ENCODE results near the gene ARMCX5.

Gene ARMCX5

DNA sequence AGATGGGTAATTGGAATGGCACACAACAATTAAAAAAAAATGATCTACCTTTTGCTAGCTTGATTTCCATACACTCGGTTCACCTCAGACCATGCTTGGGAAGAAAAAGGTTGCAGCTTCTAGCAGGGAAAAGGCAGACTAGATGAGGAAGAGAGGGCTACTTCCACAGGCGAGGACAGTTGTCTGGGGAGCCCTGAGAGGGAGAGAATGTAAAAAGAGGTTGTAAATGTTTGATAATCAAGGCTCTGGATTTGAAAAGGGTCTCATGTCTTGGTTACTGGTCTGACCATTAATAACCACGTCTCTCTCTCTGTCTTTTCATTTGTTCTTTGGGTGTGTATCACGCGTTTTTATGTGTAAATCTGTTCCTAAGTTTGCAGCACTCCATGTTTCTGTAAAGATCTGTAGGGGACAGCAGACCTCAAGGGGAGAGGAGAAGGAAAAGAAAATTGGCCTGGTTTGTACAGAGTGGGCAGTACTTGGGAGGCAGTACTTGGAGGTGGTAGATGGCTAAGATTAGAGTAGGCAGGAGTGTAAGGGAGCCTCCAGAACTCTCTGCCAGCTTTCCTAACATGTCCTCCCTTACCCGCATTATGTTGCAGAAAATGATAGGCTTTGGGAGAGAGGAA lies 750 bp downstream of the ARMCX5 start:
- DNase-seq (ENCODE audit: extremely low read depth, insufficient read length), result no peak
- Histone ChIP-seq H3K27me3 (replicated peaks; ENCODE audit: control insufficient read depth, insufficient read depth, low read length) (no peaks in the 10 kb centered on the region), H3K4me3 (replicated peaks; ENCODE audit: low read depth, low read length) (peak overlapping the region; percentile 61), H3K36me3 (ENCODE audit: control insufficient read depth, insufficient read depth, low read length) (no peaks in the 10 kb centered on the region)
- TF ChIP-seq, protein P1, sequence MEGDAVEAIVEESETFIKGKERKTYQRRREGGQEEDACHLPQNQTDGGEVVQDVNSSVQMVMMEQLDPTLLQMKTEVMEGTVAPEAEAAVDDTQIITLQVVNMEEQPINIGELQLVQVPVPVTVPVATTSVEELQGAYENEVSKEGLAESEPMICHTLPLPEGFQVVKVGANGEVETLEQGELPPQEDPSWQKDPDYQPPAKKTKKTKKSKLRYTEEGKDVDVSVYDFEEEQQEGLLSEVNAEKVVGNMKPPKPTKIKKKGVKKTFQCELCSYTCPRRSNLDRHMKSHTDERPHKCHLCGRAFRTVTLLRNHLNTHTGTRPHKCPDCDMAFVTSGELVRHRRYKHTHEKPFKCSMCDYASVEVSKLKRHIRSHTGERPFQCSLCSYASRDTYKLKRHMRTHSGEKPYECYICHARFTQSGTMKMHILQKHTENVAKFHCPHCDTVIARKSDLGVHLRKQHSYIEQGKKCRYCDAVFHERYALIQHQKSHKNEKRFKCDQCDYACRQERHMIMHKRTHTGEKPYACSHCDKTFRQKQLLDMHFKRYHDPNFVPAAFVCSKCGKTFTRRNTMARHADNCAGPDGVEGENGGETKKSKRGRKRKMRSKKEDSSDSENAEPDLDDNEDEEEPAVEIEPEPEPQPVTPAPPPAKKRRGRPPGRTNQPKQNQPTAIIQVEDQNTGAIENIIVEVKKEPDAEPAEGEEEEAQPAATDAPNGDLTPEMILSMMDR (IDR thresholded peaks at IDR 0.05; ENCODE audit: insufficient read depth, low read length, poor library complexity, severe bottlenecking), result no peak

DNA sequence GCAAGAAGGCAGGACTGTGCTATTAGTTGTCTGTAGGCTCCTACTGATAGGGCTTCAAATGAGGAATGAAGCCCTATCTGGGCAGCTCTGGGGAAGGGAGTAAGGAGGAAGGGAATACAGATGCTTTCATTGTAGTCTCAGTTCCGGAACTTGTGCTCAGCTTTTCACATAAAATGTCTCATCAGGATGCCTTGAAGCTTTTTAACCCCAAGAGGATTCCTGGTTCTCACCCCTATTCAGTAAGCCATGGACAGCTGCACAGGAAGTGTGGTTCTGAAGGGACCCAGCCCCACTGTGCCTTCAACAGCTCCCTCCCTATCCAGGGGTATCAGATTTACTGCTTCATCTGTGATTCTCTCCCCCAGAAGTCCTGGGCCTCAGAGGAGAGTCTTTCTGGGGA lies 5.0 kb downstream of the ARMCX5 start:
- no peak for DNase-seq (ENCODE audit: extremely low read depth, insufficient read length)
- no peak overlapping the region for H3K4me3 ChIP-seq (replicated peaks; ENCODE audit: low read depth, low read length)
- H3K27me3 ChIP-seq (replicated peaks; ENCODE audit: control insufficient read depth, insufficient read depth, low read length), result no peaks in the 10 kb centered on the region
- TF ChIP-seq, protein P1 (IDR thresholded peaks at IDR 0.05; ENCODE audit: insufficient read depth, low read length, poor library complexity, severe bottlenecking), result no peak
- H3K36me3 ChIP-seq (ENCODE audit: control insufficient read depth, insufficient read depth, low read length), result no peaks in the 10 kb centered on the region

DNA sequence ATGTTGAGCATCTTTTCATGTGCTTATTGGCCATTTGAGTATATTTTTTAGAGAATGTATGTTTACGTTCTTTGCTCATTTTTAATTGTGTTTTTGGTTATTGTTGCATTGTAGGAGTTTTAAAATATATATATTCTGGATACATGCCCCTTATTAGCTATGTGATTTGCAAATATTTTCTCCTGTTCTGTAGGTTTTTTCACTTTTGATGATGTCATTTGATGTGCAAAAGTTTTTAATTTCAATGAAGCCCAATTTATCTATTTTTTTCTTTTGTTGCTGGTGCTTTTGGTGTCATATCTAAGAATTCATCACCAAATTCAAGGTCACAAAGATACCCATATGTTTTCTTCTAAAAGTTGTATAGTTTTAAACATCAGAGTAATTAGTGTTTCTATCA lies 6.8 kb downstream of the ARMCX5 start:
- DNase-seq (ENCODE audit: extremely low read depth, insufficient read length), result no peak
- Histone ChIP-seq H3K4me3 (replicated peaks; ENCODE audit: low read depth, low read length) (no peak overlapping the region), H3K36me3 (ENCODE audit: control insufficient read depth, insufficient read depth, low read length) (no peaks in the 10 kb centered on the region), H3K27me3 (replicated peaks; ENCODE audit: control insufficient read depth, insufficient read depth, low read length) (no peaks in the 10 kb centered on the region)
- TF ChIP-seq, protein P1 (IDR thresholded peaks at IDR 0.05; ENCODE audit: insufficient read depth, low read length, poor library complexity, severe bottlenecking), result no peak

DNA sequence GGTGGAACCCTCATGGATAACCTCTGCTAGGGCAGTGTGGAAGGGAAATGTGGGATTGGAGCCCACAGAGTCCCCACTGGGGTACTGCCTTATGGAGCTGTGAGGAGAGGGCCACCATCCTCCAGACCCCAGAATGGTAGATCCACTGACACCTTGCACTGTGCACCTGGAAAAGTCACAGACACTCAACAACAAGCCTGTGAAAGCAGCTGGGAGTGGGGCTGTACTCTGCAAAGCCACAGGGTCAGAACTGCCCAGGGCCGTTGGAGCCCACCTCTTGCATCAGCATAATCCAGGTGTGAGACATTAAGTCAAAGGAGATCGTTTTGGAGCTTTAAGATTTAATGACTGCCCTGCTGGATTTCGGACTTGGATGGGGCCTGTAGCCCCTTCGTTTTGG lies 11.6 kb downstream of the ARMCX5 start:
- H3K4me3 ChIP-seq (replicated peaks; ENCODE audit: low read depth, low read length), result no peak overlapping the region
- DNase-seq (ENCODE audit: extremely low read depth, insufficient read length), result no peak
- no peaks in the 10 kb centered on the region for H3K27me3 ChIP-seq (replicated peaks; ENCODE audit: control insufficient read depth, insufficient read depth, low read length)
- TF ChIP-seq, protein P1 (IDR thresholded peaks at IDR 0.05; ENCODE audit: insufficient read depth, low read length, poor library complexity, severe bottlenecking), result no peak
- H3K36me3 ChIP-seq (ENCODE audit: control insufficient read depth, insufficient read depth, low read length), result no peaks in the 10 kb centered on the region

DNA sequence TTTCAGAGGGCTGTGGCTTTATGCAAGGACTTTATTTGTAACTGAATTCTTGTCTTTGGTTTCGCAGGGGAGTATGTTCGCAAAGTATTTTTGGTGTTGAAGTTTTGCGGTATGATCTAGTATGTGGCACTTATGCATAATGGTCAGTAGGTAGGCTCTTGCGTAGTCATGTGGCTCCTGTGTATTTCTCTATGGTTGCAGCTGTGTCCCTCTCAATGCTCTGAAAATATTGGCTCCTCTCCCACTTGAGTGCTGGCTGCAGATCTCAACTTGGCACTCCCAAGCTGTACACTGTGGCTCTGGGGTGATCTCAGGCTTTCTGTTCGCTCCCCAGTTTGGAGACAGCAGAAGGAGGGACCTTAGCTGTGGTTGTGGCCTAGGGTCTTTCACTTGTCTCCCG lies 24.8 kb downstream of the ARMCX5 start:
- no peak for DNase-seq (ENCODE audit: extremely low read depth, insufficient read length)
- no peak overlapping the region for H3K4me3 ChIP-seq (replicated peaks; ENCODE audit: low read depth, low read length)
- H3K36me3 ChIP-seq (ENCODE audit: control insufficient read depth, insufficient read depth, low read length), result no peaks in the 10 kb centered on the region
- H3K27me3 ChIP-seq (replicated peaks; ENCODE audit: control insufficient read depth, insufficient read depth, low read length), result no peaks in the 10 kb centered on the region
- TF ChIP-seq, protein P1 (IDR thresholded peaks at IDR 0.05; ENCODE audit: insufficient read depth, low read length, poor library complexity, severe bottlenecking), result no peak

DNA sequence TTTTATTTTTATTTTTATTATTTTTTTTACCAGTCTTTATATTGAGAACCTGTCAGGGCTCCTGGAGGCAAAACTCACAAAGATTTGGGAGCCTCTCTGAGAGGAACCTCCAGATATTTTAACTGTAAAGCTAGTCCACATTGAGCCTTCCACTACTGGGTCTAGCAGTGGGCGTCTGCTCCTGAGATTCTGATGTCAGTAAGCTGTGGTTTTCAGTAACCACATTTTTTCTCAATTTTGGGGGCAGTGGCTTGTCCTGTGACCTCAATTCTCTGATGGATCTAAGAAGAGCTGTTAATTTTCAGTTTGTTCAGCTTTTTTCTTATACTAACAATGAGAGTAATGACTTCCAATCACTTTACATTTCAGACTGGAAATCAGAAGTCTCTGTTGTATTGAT lies 28.3 kb downstream of the ARMCX5 start:
- H3K4me3 ChIP-seq (replicated peaks; ENCODE audit: low read depth, low read length), result no peak overlapping the region
- no peak for DNase-seq (ENCODE audit: extremely low read depth, insufficient read length)
- H3K36me3 ChIP-seq (ENCODE audit: control insufficient read depth, insufficient read depth, low read length), result no peaks in the 10 kb centered on the region
- H3K27me3 ChIP-seq (replicated peaks; ENCODE audit: control insufficient read depth, insufficient read depth, low read length), result no peaks in the 10 kb centered on the region
- TF ChIP-seq, protein P1 (IDR thresholded peaks at IDR 0.05; ENCODE audit: insufficient read depth, low read length, poor library complexity, severe bottlenecking), result no peak
